ENCODE results near the gene MRPS26. TPM values are rescaled to one million over a fixed set of nuclear protein-coding genes. Genes with fewer than 3 reads are reported as not detected.
"Not testable (repeated sequence)": the region's sequence is repeated elsewhere in the genome, so short reads cannot be mapped to it uniquely, and the experiment has no call there.

Gene MRPS26
- total RNA-seq, 1 donor from 2014 or later = 36.0 TPM

DNA sequence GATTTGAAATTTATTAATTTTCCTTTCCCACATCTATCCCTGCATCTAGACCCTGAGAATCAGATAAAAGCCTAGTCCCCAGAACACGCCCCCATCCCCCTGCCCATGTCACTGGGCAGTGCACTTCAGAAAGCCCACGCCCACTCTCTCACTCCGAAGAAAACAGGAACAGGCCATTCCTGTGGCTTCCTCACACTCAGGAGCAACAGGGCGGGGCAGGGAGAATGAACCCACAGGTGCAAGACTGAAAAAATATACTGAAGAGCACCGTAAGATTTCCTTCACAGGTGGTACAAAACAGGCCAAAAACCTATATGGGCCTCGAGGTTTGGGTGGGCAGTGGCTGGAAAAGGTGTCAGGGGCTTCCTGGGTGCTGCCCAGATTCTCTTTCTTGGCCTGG, 29.0 kb downstream of the MRPS26 start:
- DNase-seq = no peak

GRCh38 chr20:3075315-3075714, 29.5 kb downstream of the MRPS26 start:
- DNase-seq = not testable (repeated sequence)

DNA sequence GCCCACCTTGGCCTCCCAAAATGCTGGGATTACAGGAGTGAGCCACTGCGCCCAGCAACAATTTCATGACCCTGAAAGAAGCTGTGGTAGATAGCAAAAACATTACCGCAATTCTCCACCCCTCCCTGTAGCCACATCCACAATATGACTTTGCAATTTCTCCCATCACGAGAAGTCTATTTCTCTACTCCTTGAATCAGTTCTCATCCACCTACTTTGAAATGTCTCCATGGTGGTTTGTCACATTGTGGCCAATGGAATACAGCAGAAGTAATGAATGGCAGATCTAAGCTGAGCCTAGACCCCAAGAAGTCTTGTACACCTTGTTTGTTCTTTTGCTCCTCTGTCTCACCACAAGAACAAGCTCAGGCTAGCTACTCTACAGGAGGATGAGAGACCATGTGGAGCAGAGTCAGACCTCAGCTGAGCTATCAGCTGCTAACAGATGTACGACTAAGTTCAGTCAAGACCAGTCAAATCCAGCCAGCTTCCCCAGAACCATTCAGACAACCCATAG, 31.8 kb downstream of the MRPS26 start:
- no peak for DNase-seq

DNA sequence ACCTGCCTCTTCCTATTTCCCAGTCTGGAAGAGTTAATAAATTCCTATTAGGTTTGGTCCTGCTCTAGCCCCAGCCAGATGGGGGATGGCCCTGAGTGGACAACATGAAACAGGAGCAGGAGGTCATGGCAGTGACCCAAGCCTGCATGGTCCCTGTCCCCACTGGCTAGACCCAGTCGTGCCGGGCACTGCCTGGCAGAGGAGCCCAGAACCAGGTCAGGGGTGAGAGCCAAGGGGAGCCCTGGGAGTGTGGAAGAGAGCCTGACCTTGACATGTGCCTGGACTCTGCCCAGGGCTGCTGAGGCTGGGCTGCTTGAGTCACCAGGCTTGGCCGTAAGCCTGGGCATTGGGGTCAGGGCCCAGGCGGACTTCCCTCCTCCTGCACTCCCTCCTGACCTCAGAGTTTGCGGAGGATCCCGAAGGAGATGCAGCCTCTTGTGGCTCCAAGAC, 35.1 kb downstream of the MRPS26 start:
- DNase-seq = no peak

DNA sequence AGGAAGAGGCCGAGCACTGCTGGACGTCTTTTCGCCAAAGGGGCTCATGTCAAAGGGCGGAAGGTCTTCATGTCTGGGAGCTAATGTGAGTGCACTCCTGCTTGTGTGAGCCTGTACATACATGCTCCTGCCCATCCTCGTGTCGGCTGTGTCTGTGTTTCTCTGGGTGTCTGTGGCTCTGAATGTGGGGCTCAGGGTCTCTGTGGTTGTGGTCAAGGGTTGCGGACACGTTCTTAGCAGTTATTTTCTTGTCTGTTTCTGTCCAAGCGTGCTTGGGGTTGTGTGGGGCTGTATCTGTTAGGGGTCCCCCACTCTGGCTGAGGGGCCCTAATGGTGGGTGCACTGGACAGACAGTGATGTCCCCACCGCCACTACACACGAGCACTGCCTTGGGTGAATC, 35.8 kb downstream of the MRPS26 start:
- no peak for DNase-seq

DNA sequence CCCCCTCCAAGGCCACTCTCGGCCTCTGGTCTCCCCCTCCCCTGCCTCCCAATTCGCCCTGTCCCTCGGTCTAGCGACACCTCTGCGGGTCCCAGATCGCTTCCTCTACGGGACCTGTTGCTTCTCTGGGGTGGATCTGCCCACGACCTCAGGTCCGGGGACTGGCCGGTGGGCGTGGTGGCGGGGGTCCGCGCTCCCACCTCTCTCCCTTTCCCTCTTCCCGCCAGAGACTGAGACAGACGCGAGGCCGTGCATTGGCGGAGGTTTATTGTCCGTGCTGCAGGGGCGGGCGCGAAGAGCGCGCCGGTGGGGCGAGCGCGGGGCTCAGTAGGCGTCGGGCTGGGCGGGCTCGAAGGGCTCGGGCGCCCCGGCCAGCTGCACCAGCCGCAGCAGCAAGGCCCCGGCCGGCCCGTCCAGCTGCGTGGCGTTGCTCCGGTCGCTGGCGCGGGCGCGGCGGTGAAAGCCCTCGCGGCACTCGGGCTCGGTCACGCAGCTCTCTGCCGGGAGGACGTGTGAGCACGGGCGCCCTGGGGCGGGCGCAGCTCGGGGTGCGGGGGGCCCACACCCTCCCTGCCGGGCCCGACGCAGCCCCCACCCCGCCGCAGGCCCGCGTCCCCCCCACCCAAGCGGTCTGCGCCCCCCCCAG, 36.6 kb downstream of the MRPS26 start:
- no peak for DNase-seq

GRCh38 chr20:3082955-3083952, 37.4 kb downstream of the MRPS26 start:
- DNase-seq = no peak

DNA sequence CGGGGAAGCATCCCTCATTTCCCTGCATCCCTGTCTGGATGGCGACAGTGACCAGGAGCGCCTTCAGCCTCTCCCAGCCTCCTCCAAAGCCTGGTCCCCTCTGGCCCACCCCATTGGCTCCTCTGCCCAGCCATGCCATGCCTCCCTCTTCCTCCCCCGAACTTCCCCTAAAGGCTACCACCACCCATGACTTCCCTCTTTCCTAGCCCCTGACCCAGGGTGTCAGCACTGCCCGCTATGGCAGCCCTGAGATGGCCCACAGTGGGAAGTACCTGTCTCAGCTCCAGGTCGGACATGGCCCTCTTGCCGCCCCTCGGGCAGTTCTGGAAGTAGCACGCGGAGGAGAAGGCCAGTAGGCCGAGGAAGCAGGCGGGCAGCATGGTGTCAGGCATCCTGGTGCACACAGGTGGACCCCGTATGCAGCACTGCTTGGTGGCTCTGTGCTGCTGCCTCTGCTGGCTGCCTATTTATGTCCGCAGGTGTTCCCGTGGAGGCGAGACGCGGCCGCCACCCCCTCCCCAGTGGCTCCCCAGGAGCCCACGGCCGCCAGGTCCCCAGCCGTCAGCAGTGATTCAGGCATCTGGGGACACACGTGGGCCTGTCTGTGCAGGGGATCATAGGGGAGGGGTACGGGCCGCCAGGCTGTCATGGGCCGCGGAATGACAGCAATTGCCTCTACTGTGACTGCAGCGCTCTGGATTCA, 38.6 kb downstream of the MRPS26 start, which contains the start of gene AVP:
AVP (minus strand) TSS at position 442 of the 703 bp plus-strand sequence; CDS start at position 392, 50 bp downstream.
- DNase-seq = no peak

DNA sequence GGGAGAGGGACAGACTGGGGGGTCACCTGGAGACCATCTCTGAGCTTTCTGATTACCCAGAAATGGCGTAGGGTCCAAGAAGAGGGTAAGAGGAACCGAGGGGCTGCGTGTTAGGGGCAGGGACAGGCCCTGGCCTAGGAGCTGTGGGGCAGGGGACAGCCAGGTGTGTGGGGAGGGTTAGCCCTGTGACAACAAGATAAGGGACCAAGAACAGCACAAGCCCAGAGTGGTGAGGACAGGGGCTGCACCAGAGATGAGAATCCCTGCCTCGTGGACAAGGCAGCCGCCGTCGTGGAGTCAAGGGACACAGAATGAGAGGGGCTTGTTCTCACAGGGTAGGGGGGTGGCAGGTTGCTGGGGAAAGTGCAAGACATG, 39.1 kb downstream of the MRPS26 start:
- no peak for DNase-seq

DNA sequence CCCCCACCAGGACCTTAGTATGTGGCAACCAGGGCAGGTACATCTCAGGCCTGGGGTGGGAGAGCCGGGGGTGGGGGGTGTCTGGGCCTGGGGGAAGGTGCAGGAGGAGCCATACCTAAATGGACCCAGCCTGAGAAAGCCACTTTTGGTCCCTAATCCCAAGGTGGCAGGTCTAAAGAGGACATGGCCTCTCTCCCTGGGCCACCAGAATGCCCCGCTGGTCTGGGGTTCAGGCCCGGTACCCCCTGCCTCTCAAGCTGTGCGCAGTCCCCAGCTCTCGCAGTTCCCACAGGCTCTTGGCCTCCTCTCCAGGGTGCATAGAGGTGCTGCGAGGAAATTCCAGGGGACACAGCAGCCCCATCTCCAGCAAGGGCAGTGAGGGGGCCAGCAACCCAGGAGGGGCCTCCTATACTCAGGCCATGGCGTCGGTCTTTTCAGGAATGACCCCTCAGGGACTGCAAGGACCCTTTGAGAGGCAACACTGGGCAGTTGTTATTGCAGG, 39.8 kb downstream of the MRPS26 start:
- DNase-seq = no peak

- DNase-seq = no peak
Measured at GRCh38 chr20:3088031-3088430, 42.2 kb downstream of the MRPS26 start.

DNA sequence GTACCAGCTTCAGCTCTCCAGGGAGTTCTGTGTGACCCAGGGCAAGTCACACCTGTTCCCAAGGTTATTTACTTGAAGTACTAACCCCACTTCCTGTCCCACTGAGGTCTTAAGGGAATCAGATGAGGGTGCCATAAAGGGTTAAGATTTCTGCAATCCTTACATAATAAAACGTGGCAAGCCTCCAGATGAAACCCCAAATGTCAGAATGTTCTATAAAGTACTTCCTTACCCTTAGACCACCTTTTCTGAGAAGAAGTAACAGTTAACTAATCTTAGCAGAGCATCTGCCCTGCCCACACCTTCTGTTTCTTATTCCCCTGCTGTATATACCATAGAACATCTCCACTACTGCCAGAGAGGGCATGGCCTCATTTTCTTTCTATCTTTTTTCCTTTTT, 44.7 kb downstream of the MRPS26 start:
- DNase-seq = no peak

- DNase-seq = no peak
Measured at GRCh38 chr20:3092611-3093379, 46.9 kb downstream of the MRPS26 start.

DNA sequence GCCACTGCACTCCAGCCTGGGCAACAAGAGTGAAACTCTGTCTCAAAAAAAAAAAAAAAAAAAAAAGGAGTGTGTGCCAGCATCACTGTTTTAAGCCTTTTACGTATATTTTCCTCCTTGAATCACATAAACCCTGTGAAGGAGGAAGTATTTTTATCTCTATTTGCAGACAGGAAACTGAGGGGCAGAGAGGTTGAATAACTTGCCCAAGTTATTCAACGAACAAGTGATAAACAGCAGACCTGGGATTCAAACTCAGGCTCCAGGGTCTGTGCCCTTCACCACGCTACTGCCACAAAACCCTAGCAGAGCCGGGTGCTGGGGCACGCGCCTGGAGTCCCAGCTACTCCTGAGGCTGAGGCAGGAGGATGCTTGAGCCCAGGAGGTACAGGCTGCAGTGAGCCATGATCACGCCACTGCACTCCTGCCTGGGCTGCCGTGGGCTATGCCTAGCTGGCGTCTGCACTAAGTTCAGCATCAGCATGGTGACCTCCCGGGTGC, 48.1 kb downstream of the MRPS26 start:
- DNase-seq = no peak

- DNase-seq = no peak
Measured at GRCh38 chr20:3094848-3095629, 49.2 kb downstream of the MRPS26 start.

Other genes starting within 250 kb of the MRPS26 start
- 7.8 TPM for gene CPXM1, start 245.4 kb upstream of the MRPS26 start, total RNA-seq
- gene C20orf141, start 231.1 kb upstream of the MRPS26 start, total RNA-seq = not detected
- not detected for gene TMEM239, start 229.7 kb upstream of the MRPS26 start, total RNA-seq
- gene PCED1A, start 205.4 kb upstream of the MRPS26 start, total RNA-seq = 22.0 TPM
- gene VPS16, start 205.3 kb upstream of the MRPS26 start, total RNA-seq = 51.3 TPM
- gene PTPRA, start 172.6 kb upstream of the MRPS26 start, total RNA-seq = 216 TPM
- gene GNRH2, start 2.4 kb upstream of the MRPS26 start, total RNA-seq = not detected
- not detected for gene OXT, start 25.6 kb downstream of the MRPS26 start, total RNA-seq
- not detected for gene AVP, start 38.7 kb downstream of the MRPS26 start, total RNA-seq
- gene FASTKD5, start 113.8 kb downstream of the MRPS26 start, total RNA-seq = 17.8 TPM
- gene UBOX5, start 113.8 kb downstream of the MRPS26 start, total RNA-seq = 1.9 TPM
- 12.0 TPM for gene LZTS3, start 127.5 kb downstream of the MRPS26 start, total RNA-seq
- 22.6 TPM for gene DDRGK1, start 158.6 kb downstream of the MRPS26 start, total RNA-seq
- gene ITPA, start 163.4 kb downstream of the MRPS26 start, total RNA-seq = 36.3 TPM
- not detected for gene SLC4A11, start 193.1 kb downstream of the MRPS26 start, total RNA-seq

Data from occipital lobe (tissue), 2 donors.